Measurements from ENCODE around the gene AQP1. TPM values are rescaled to one million over a fixed set of nuclear protein-coding genes. Genes with fewer than 3 reads are reported as not detected.

AQP1 gene
- total RNA-seq, 1 experiment from 2014 or later: 0.15 TPM

- Histone ChIP-seq H2BK15ac (ENCODE audit: low read depth, low read length) (no peak overlapping the region), H4K8ac (replicated peaks; ENCODE audit: insufficient read length, low read depth, low read length) (no peak overlapping the region), H3K4me1 (ENCODE audit: insufficient read depth, low read length) (no peaks in the 10 kb centered on the region), H3K23me2 (ENCODE audit: insufficient read length, low read depth, low read length, poor library complexity, severe bottlenecking) (no peaks in the 10 kb centered on the region), H2AFZ (ENCODE audit: low read length) (no peak overlapping the region), H3K9me3 (ENCODE audit: control insufficient read depth, low read depth, low read length) (no peaks in the 10 kb centered on the region), H4K20me1 (ENCODE audit: control insufficient read depth, insufficient read depth, insufficient read length) (no peaks in the 10 kb centered on the region), H3K14ac (ENCODE audit: insufficient read depth, low read length) (no peak overlapping the region; the same call in 1 of the 2 replicates), H3K79me2 (ENCODE audit: insufficient read depth, low read length) (no peaks in the 10 kb centered on the region), H4K5ac (ENCODE audit: insufficient read length, low read depth, low read length) (no peak overlapping the region), H4K91ac (ENCODE audit: insufficient read length, low read depth, low read length) (no peak overlapping the region), H3T11ph (ENCODE audit: low read length) (no peak overlapping the region), H3K79me1 (ENCODE audit: insufficient read depth, low read depth, low read length, poor library complexity, severe bottlenecking) (no peaks in the 10 kb centered on the region), H2AK5ac (ENCODE audit: insufficient read length, low read length) (no peak overlapping the region), H3K23ac (ENCODE audit: insufficient read length, low read depth, low read length) (no peak overlapping the region), H2BK20ac (ENCODE audit: low read depth, low read length, poor library complexity, severe bottlenecking) (no peak overlapping the region), H3K27ac (ENCODE audit: insufficient read length, low read depth, low read length) (no peak overlapping the region), H2BK5ac (ENCODE audit: insufficient read length, low read length) (no peak overlapping the region), H3K56ac (ENCODE audit: insufficient read length, low read depth, low read length) (no peak overlapping the region), H3K9ac (ENCODE audit: extremely low read depth, insufficient read length, low read length) (no peak overlapping the region), H3K4ac (ENCODE audit: low read depth, low read length) (no peak overlapping the region), H3K18ac (ENCODE audit: insufficient read length, low read depth, low read length) (no peak overlapping the region), H2BK12ac (ENCODE audit: insufficient read length, low read depth, low read length) (no peak overlapping the region), H3K27me3 (ENCODE audit: insufficient read depth, low read length) (no peaks in the 10 kb centered on the region), H2BK120ac (ENCODE audit: low read depth, low read length, poor library complexity, severe bottlenecking) (no peak overlapping the region), H3K4me2 (ENCODE audit: insufficient read depth, insufficient read length, low read length) (no peak overlapping the region)
- no peak overlapping the region for H3K27ac Mint-ChIP-seq
- H3K4me3 Mint-ChIP-seq: no peak overlapping the region
- H3K9me3 Mint-ChIP-seq: no peaks in the 10 kb centered on the region
- H3K27me3 Mint-ChIP-seq (ENCODE audit: low read depth): peaks cover 1% of the 10 kb centered on the region
- no peak for DNase-seq
- no CpG with 5 or more reads among the region's 11 CpGs for WGBS (ENCODE audit: extremely low coverage, insufficient read length, low lambda C conversion rate)
- peaks cover 0 to 7% of the 10 kb centered on the region in 2 experiments; a peak in 2 of 4 replicates for H3K4me1 Mint-ChIP-seq
- TF ChIP-seq, protein P1, sequence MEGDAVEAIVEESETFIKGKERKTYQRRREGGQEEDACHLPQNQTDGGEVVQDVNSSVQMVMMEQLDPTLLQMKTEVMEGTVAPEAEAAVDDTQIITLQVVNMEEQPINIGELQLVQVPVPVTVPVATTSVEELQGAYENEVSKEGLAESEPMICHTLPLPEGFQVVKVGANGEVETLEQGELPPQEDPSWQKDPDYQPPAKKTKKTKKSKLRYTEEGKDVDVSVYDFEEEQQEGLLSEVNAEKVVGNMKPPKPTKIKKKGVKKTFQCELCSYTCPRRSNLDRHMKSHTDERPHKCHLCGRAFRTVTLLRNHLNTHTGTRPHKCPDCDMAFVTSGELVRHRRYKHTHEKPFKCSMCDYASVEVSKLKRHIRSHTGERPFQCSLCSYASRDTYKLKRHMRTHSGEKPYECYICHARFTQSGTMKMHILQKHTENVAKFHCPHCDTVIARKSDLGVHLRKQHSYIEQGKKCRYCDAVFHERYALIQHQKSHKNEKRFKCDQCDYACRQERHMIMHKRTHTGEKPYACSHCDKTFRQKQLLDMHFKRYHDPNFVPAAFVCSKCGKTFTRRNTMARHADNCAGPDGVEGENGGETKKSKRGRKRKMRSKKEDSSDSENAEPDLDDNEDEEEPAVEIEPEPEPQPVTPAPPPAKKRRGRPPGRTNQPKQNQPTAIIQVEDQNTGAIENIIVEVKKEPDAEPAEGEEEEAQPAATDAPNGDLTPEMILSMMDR (conservative IDR thresholded peaks at IDR 0.05): no peak
- no peaks in the 10 kb centered on the region; a peak in 1 of 7 replicates for H3K36me3 Mint-ChIP-seq (ENCODE audit: insufficient read depth in 1 of 3, low read depth in 3 of 3)
These were observed 9.2 kb upstream of the AQP1 start for GRCh38 chr7:30902466-30902865.

Measured in H9 (cell line).